Thoracic aorta (tissue), 2 donors: ENCODE measurements around the gene ANKRD62. TPM values are rescaled to one million over a fixed set of nuclear protein-coding genes. Genes with fewer than 3 reads are reported as not detected.

ENCODE experiments used
- ATAC-seq: fragments of 150-250 bp; one replicate; pipeline ENCODE4 v1.8.0; 2017; ENCODE audit warnings: low read depth; ENCODE audit not compliant: insufficient number of reproducible peaks, low FRiP score
- DNase-seq: peaks from one replicate; pipeline ENCODE4 v3.0.0-alpha.2; 2020; ENCODE audit warnings: low spot score
- H3K27ac ChIP-seq, 2 donors: fragments of 200-600 bp; sonication (generic); 1 replicate in 1 of 2; 2 replicates in 1 of 2; pipeline ENCODE4 v1.5.1; 2016; ENCODE audit warnings: mild to moderate bottlenecking in 2 of 2, moderate library complexity in 2 of 2
- H3K27me3 ChIP-seq: fragments of 200-600 bp; sonication (generic); replicated peaks from 2 replicates; pipeline ENCODE4 v1.6.0; 2016; ENCODE audit warnings: mild to moderate bottlenecking; ENCODE audit not compliant: insufficient read depth
- H3K36me3 ChIP-seq: fragments of 200-600 bp; sonication (generic); one replicate; pipeline ENCODE4 v1.5.1; 2016
- H3K4me1 ChIP-seq, 2 donors: fragments of 200-600 bp; sonication (generic); 1 replicate in 1 of 2; 2 replicates in 1 of 2; pipeline versions ENCODE4 v1.5.1 to v1.6.0; 2016; ENCODE audit warnings: low read depth in 2 of 2, mild to moderate bottlenecking in 1 of 2; ENCODE audit not compliant: control insufficient read depth in 1 of 2
- H3K4me3 ChIP-seq: fragments of 200-600 bp; sonication (generic); 2 replicates; pipeline ENCODE4 v1.5.1; 2016; ENCODE audit warnings: mild to moderate bottlenecking
- H3K9me3 ChIP-seq: fragments of 200-600 bp; sonication (generic); 2 replicates; pipeline ENCODE4 v1.5.1; 2016
- total RNA-seq, 2 donors: library from RNA; depleted of rRNA; stranded (reverse); fragments of >200 nt; gene quantifications; one replicate each; pipeline versions ENCODE4 v1.1.0 to v1.2.3, GENCODE V29; 2016
- TF ChIP-seq, protein P1 (sequence below): fragments of 200-600 bp; sonication (generic); IDR thresholded peaks from one replicate; pipeline ENCODE4 v1.5.1; 2019; ENCODE audit warnings: antibody characterized with exemption

The ANKRD62 gene
- total RNA-seq, 2 donors from 2014 or later = not detected

DNA sequence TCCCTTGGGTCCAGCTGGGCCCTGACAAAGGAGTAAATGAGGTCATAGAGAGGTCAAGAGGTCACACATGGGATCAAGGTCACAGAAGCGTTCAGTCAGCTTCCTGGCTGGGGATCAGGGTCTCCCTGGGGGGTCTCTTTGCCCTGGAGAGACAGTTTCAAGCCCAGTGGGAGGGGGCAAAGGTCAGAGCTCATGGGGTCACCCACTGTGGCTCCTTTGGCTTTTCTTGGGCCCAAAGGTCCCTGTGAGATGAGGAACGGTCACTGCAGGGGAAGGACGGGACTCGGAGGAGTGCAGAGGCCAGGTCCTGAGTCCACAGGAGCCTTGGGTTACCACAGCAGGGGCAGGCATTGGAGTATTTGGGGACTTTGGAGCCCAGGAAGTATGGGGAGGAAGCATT is 30.7 kb upstream of the ANKRD62 start:
- Histone ChIP-seq H3K36me3 (no peaks in the 10 kb centered on the region), H3K9me3 (no peaks in the 10 kb centered on the region), H3K4me3 (no peak overlapping the region), H3K27me3 (no peaks in the 10 kb centered on the region), H3K4me1 (no peaks in the 10 kb centered on the region), H3K27ac (no peak overlapping the region)
- TF ChIP-seq, protein P1, sequence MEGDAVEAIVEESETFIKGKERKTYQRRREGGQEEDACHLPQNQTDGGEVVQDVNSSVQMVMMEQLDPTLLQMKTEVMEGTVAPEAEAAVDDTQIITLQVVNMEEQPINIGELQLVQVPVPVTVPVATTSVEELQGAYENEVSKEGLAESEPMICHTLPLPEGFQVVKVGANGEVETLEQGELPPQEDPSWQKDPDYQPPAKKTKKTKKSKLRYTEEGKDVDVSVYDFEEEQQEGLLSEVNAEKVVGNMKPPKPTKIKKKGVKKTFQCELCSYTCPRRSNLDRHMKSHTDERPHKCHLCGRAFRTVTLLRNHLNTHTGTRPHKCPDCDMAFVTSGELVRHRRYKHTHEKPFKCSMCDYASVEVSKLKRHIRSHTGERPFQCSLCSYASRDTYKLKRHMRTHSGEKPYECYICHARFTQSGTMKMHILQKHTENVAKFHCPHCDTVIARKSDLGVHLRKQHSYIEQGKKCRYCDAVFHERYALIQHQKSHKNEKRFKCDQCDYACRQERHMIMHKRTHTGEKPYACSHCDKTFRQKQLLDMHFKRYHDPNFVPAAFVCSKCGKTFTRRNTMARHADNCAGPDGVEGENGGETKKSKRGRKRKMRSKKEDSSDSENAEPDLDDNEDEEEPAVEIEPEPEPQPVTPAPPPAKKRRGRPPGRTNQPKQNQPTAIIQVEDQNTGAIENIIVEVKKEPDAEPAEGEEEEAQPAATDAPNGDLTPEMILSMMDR = no peak
- no peak for ATAC-seq
- DNase-seq = no peak

DNA sequence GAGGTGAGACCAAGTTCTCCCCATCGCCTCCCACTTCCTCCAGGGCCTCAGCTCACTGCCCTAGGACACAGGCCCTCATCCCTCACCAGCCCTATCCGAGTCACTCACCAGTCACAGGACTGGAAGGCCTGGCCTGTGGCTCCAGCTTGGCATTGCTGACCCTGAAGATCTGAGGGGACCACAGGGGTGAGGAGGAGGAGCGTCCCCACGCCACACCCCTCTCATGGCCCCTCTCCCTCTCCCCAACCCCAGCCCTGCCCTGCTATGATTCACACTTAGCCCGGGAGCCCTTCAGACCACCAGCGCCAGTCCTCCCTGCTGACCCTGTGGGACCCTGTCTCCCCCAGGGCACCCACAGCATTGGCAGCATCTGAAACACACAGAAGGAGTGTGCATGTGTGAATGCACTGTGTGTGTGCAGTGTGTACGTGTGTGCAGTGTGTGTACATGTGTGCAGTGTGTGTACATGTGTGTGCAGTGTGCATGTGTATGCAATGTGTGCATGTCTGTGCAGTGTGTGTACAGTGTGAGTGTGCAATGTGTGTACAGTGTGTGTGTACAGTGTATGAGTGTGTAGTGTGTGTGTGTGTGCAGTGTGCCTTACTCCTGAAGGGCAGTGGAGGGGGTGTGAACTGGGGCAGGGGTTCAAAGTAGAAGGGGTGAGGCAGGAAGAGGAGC is 29.4 kb upstream of the ANKRD62 start:
- no peak for ATAC-seq
- TF ChIP-seq, protein P1 = no peak

GRCh38 chr18:12065397-12065796 is 28.2 kb upstream of the ANKRD62 start:
- Histone ChIP-seq H3K36me3 (no peaks in the 10 kb centered on the region), H3K9me3 (no peaks in the 10 kb centered on the region), H3K27ac (no peak overlapping the region), H3K27me3 (no peaks in the 10 kb centered on the region), H3K4me3 (no peak overlapping the region), H3K4me1 (no peaks in the 10 kb centered on the region)
- ATAC-seq = no peak
- TF ChIP-seq, protein P1 = no peak
- no peak for DNase-seq

More for the DNA sequence above, 29.4 kb upstream of the ANKRD62 start:
- Histone ChIP-seq H3K27ac (no peak overlapping the region), H3K36me3 (no peaks in the 10 kb centered on the region), H3K4me1 (no peaks in the 10 kb centered on the region), H3K4me3 (no peak overlapping the region), H3K9me3 (no peaks in the 10 kb centered on the region), H3K27me3 (no peaks in the 10 kb centered on the region)
- no peak for DNase-seq

DNA sequence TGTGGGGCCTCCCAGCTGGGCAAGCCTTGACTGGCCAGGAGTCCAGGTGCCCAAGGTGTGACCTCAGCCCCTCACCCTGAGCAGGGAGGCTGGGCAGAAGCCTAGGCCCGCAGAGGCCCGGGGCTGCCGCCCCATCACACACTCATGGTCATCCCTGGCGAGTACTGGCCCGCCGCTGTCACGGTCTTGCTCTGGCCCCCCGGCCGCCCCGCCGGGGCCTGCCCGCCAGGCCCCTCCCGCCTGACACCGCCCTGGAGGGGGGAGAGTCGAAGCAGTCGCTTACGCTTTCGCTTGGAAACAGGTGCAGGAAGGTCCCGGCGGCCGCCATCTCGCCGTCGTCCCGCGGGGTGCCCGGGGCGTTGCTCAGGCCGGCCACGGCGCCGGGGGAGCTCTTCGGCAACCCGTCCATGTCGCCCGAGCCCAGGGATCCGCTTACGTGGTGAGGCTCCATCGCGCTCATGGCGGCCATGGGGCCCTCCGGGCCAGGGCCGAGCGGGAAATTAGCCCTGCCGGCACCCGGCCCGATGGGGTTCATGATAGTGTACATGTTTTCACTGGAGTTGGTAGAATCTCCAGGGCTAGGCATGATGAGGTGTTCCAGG is 26.6 kb upstream of the ANKRD62 start:
- Histone ChIP-seq H3K36me3 (no peaks in the 10 kb centered on the region), H3K4me3 (no peak overlapping the region), H3K27me3 (no peaks in the 10 kb centered on the region), H3K27ac (no peak overlapping the region), H3K4me1 (no peaks in the 10 kb centered on the region), H3K9me3 (no peaks in the 10 kb centered on the region)
- DNase-seq = no peak
- no peak for ATAC-seq
- TF ChIP-seq, protein P1 = no peak

DNA sequence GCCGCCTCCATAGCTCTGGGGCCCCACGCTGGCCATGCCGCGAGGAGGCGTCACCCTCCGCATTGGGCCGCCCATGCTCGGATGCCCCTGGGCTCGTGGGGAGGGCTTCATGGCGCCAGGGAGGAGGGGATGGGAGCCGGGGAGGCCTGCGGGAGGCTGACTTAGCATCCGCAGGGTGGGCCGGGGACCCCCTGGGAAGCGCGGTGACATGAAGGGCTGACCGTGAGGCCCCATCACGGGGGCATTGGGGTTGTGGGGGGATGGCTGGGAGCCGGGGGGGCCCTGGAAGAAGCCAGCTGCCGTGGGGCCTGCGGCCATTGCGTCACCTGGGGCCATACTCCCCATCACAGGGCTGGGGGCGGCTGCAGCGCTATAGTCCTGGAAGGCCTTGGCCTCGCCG is 26.0 kb upstream of the ANKRD62 start:
- Histone ChIP-seq H3K4me3 (no peak overlapping the region), H3K4me1 (no peaks in the 10 kb centered on the region), H3K9me3 (no peaks in the 10 kb centered on the region), H3K27ac (no peak overlapping the region), H3K36me3 (no peaks in the 10 kb centered on the region), H3K27me3 (no peaks in the 10 kb centered on the region)
- TF ChIP-seq, protein P1 = no peak
- ATAC-seq = no peak
- DNase-seq = no peak
